HG02870 (cell line): Measurements from ENCODE around the gene KANSL1.

Experiments
- ATAC-seq: cut with Tn5 transposase; IDR thresholded peaks from one replicate; pipeline ENCODE4 v1.9.1; 2021; ENCODE audit warnings: mild to moderate bottlenecking, moderate library complexity; ENCODE audit not compliant: unreplicated experiment

The KANSL1 gene

DNA sequence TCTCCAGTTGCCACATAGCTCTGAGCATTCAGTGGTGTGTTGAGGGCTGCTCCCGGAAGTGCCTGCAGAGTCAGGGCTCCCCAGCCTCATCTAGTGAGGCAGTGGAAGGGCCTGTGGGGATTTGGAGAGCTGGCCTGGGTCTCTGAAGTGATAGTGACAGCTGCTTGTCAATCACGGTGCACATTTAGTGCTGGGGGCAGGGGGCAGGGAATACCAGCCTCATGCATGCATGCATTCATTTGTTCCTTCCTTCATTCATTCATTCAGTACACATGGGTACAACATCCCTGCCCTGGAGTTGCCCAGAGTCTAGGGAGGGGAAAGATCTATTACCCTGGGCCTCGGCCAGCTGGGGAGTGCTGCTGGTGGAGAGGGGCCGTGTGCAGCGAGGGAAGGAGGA is 205.5 kb downstream of the KANSL1 start:
- no peak for ATAC-seq

DNA sequence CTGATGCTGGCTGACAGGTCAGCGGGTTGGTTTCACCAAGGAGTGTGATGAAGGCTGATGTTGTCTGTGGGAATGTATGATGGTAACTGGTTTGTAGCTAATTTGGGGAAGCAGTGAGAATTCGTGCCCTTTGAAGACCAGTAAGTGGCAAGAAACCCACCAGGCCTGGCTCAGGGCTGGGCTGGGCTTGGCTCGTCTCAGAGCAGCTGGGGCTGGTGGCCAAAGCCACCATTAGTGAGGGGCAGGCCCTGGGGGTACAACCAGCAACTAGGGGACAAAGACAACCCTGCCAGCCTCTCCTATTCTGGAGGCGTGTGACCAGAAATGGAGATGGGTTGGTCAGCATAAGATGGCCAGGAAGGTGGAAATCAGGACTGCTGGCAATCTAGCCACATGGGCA is 207.2 kb downstream of the KANSL1 start:
- no peak for ATAC-seq

DNA sequence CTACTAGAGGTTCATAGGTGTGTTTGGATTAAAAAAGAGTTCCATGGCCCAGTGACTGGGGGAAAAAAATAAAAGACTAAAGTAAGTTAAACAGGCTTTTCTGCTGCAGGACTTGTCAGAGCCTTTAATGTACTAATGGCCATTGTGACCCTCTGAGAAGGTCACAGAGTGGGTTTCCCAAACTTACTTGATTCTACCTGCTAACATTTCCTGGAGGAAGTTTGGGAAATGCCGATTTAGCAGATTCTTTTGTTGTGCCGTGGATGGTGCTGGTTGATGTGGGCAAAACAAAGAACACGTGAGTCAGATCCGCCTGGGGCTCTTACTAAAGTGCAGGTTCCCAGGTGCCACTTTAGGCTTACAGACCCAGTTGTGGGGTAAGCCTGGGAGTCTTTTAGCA is 207.8 kb downstream of the KANSL1 start:
- no peak for ATAC-seq

DNA sequence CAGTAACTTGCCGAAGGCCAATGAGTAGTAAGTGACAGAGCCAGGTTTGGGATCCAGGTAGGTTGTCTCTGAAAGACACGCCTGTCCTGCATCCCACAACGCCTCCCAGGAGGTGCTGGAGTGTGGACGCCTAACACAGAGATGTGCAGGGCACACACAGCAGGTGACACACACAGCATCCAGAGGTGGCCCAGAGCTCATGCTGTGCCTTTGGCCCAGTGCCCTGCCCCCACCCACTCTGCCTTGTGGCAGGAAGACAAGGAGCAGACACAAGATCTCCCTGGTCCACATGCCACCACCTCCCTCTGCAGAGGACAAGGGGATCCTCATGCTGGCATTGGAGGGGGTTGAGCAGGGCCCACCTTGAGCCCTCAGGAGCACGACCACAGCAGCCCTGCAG is 208.9 kb downstream of the KANSL1 start:
- ATAC-seq: no peak

DNA sequence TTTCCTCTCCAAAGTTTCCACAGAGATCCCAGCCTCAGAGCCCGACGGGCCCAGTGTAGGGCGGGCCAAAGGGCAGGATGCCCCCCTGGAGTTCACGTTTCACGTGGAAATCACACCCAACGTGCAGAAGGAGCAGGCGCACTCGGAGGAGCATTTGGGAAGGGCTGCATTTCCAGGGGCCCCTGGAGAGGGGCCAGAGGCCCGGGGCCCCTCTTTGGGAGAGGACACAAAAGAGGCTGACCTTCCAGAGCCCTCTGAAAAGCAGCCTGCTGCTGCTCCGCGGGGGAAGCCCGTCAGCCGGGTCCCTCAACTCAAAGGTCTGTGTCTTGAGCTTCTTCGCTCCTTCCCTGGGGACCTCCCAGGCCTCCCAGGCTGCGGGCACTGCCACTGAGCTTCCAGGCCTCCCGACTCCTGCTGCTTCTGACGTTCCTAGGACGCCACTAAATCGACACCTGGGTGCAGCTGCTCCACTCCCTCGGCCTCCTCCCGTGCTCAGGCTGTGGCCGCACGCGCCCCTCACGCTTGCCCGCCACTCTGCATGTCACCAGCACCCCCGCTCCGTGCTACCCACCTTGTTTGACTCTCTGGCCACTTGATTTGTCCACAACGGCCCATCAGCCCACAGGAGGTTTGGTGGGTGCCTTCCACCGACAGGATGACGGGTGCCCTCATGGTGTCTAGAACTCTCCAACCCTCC is 209.5 kb downstream of the KANSL1 start:
- ATAC-seq: no peak

DNA sequence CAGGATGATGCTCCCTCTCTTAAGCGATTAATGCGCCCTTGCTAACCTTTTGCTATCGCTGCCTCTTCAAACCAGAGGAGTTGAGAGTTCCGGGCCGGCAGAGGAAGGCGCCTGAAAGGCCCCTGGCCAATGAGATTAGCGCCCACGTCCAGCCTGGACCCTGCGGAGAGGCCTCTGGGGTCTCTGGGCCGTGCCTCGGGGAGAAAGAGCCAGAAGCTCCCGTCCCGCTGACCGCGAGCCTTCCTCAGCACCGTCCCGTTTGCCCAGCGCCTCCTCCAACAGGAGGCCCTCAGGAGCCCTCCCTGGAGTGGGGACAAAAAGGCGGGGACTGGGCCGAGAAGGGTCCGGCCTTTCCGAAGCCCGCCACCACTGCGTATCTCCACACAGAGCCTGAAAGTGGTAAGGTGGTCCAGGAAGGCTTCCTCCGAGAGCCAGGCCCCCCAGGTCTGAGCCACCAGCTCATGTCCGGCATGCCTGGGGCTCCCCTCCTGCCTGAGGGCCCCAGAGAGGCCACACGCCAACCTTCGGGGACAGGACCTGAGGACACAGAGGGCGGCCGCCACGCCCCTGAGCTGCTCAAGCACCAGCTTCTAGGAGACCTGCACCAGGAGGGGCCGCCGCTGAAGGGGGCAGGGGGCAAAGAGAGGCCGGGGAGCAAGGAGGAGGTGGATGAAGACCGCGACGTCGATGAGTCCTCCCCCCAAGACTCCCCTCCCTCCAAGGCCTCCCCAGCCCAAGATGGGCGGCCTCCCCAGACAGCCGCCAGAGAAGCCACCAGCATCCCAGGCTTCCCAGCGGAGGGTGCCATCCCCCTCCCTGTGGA is 210.2 kb downstream of the KANSL1 start:
- no peak for ATAC-seq

DNA sequence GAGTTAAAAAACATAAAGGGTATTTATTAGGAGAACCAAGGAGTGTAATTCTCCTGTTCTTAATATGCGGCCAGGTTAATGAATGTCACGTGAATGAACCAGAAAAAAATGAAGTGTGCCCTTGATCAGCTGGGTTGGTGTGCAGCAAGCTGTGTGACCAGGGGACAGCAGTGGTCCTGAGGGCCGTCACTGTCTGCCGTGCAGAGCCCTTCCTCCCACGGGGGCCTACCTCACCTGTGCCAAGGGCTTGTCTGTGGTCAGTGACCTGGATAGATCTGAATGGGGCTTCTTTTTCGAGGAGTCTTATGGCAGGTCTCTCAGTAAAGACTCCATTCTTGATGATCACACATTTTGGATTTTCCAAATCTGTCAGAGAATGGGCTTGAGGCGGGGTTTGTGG is 211.9 kb downstream of the KANSL1 start:
- no peak for ATAC-seq

DNA sequence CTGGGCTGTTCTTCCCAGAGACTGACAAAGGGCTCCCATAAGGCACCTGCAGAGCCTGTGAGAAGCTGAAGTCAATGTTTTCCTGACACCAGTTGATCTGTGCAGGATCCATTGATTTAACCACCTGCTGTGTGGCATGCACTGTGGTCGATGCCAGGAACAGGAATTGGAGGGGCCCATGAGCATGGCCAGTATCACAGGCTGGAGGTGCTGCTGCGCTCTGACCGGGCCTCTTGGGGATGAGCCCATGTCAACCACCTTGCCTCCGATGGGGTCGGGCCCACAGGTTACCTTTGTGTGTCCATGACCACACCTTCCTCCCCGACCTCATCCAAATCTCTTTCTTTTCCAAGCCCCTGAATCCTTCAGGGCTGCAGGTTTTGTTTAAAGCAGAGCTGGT is 212.4 kb downstream of the KANSL1 start:
- ATAC-seq: no peak
